Right lobe of liver (tissue), 6 donors: ENCODE data around the gene PRKAR2B. TPM values are rescaled to one million over a fixed set of nuclear protein-coding genes. Genes with fewer than 3 reads are reported as not detected.
"Not testable (repeated sequence)": the region's sequence is repeated elsewhere in the genome, so short reads cannot be mapped to it uniquely, and the experiment has no call there.

Source experiments
- ATAC-seq, 4 donors: fragments of 200-7000 bp; cut with Tn5 transposase; one replicate each; pipeline ENCODE4 v1.9.1; 2020; ENCODE audit warnings: mild to moderate bottlenecking in 4 of 4, moderate library complexity in 4 of 4
- DNase-seq, 3 donors: peaks; one replicate each; pipeline ENCODE4 v3.0.0-alpha.2; 2020
- H3K27ac ChIP-seq, 3 donors: fragments of 200-600 bp; one replicate each; pipeline ENCODE4 v1.8.0; 2022
- H3K27me3 ChIP-seq, 2 donors: fragments of 200-600 bp; one replicate each; pipeline ENCODE4 v1.8.0; 2022
- H3K36me3 ChIP-seq, 4 donors: fragments of 200-600 bp; sonication (generic) in 1 of 4; one replicate each; pipeline versions ENCODE4 v1.5.1 to v1.8.0; 2017 to 2022; ENCODE audit warnings: control low read depth in 1 of 4
- H3K4me1 ChIP-seq, 4 donors: fragments of 200-600 bp; sonication (generic) in 1 of 4; one replicate each; pipeline versions ENCODE4 v1.5.1 to v1.8.0; 2017 to 2022; ENCODE audit warnings: control low read depth in 1 of 4
- H3K4me3 ChIP-seq, 3 donors: fragments of 200-600 bp; one replicate each; pipeline ENCODE4 v1.8.0; 2022
- H3K9me3 ChIP-seq, 4 donors: fragments of 200-600 bp; sonication (generic) in 1 of 4; one replicate each; pipeline versions ENCODE4 v1.5.1 to v1.8.0; 2017 to 2022; ENCODE audit warnings: control low read depth in 1 of 4
- POLR2A ChIP-seq: fragments of 450-650 bp; IDR thresholded peaks from one replicate; pipeline ENCODE4 v1.6.1; 2017; ENCODE audit warnings: antibody characterized with exemption, mild to moderate bottlenecking
- WGBS: methylation state at CpG from one replicate; pipeline ENCODE4 v1.1.6; 2018; ENCODE audit warnings: low coverage, low lambda C conversion rate; ENCODE audit not compliant: insufficient coverage; ENCODE audit errors: missing lambda C conversion rate; 5-methylcytosine and 5-hydroxymethylcytosine counted together
- intact Hi-C, 2 donors: fragments of 100-400 bp; cut with DNase I; formaldehyde crosslinking; loops; one replicate each; pipeline versions ENCODE4 v1.11.2 to v1.14.1; 2022
- total RNA-seq, 6 experiments: library from RNA; depleted of rRNA in 2 of 6; stranded (reverse); fragments of >200 nt in 2 of 6; fragmentation: NEBNext Ultra II Directional in 3 of 6; extraction: Animal tissue kit (Norgen Biotek cat#: 25700) in 3 of 6; gene quantifications; one replicate each; pipeline versions ENCODE4 v1.1.0 to v1.2.4, GENCODE V29; 2016 to 2023
- TF ChIP-seq, protein P1 (sequence below), 4 donors: fragments of 200-600 bp in 3 of 4; fragments of 450-650 bp in 1 of 4; IDR thresholded peaks; one replicate each; pipeline versions ENCODE4 v1.5.1 to v1.8.0; 2016 to 2022; ENCODE audit warnings: antibody characterized with exemption in 4 of 4, mild to moderate bottlenecking in 2 of 4
- donor health status: DM: no; HTN: yes; CAD: no.
- donor health status: DM: no; HTN: no; CAD: no.
- donor health status: DM: no; HTN: no; CAD: no.
- donor health status: DM: no; HTN: yes; CAD: no.
- donor health status: DM: no; HTN: yes; CAD: no.

PRKAR2B gene
- total RNA-seq, 6 experiments from 2014 or later = 1.4 to 2.9 (median 1.8) TPM

DNA sequence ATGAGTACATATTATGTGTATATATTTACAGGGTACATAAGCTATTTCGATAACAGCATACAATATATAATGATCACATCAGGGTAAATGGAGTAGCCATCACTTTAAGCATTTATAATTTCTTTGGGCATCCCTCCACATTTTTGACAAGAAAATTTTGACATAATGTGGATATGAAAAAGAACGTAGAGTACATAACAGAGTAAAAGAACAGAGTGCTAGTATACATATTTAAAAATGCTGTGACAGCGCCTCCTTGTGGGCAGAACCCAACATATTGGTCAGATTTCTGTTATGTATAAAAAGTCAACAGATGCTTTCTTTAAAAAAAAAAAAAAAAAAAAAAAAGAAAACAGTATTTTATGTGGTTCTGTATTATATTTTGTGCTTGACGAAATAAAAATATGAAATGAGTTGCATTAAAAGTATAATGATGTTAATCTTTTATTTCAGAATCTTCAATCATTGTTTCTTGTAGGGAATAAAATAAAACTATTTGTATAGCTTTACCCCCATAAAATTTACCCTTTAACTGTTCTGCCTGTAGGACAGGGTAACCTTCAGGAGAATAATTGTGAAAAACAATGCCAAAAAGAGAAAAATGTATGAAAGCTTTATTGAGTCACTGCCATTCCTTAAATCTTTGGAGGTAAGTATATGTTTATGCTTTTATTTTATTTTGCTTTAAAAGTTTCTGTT lies 106.0 kb downstream of the PRKAR2B start:
- 17% methylated on average over 4 of the region's 4 CpGs for WGBS
- no peaks in the 10 kb centered on the region for H3K27me3 ChIP-seq
- no peaks in the 10 kb centered on the region for H3K36me3 ChIP-seq
- DNase-seq (peak in 2 of 3 donors; percentile 49 to 64), ATAC-seq (peak; percentile 73 to 81 (median 76))
- no peaks in the 10 kb centered on the region for H3K9me3 ChIP-seq
- TF ChIP-seq, protein P1, sequence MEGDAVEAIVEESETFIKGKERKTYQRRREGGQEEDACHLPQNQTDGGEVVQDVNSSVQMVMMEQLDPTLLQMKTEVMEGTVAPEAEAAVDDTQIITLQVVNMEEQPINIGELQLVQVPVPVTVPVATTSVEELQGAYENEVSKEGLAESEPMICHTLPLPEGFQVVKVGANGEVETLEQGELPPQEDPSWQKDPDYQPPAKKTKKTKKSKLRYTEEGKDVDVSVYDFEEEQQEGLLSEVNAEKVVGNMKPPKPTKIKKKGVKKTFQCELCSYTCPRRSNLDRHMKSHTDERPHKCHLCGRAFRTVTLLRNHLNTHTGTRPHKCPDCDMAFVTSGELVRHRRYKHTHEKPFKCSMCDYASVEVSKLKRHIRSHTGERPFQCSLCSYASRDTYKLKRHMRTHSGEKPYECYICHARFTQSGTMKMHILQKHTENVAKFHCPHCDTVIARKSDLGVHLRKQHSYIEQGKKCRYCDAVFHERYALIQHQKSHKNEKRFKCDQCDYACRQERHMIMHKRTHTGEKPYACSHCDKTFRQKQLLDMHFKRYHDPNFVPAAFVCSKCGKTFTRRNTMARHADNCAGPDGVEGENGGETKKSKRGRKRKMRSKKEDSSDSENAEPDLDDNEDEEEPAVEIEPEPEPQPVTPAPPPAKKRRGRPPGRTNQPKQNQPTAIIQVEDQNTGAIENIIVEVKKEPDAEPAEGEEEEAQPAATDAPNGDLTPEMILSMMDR (IDR thresholded peaks at IDR 0.05) = peak; percentile 55 to 77 (median 68)
- no peak for TF ChIP-seq POLR2A
- H3K4me1 ChIP-seq = peaks cover 0 to 9% (median 0%) of the 10 kb centered on the region in 4 donors
- intact Hi-C loops = loop anchor here in 1 of 2 donors (10.0 kb wide), 1 partner anchor 356 kb away; no protein-coding TSS in a partner anchor
- H3K4me3 ChIP-seq = no peak overlapping the region
- no peak overlapping the region for H3K27ac ChIP-seq

DNA sequence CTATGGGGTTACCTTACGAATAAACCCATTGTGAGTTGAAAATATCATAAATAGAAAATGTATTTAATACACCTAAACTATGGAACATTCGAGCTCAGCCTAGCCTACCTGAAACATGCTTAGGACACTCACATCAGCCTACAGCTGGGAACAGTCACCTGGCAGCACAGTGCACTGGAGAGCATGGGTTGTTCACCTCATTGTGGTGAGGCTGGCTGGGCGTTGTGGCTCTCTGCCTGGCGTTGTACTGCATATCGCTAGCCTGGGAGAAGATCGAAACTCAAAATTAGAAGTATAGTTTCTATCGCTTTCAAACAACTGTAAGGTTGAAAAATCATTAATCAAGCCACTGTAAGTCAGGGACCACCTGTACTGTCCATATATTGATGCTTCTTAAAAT lies 107.0 kb downstream of the PRKAR2B start:
- H3K4me1 ChIP-seq = peaks cover 0 to 9% (median 0%) of the 10 kb centered on the region in 4 donors
- DNase-seq (no peak), ATAC-seq (no peak)
- H3K27ac ChIP-seq = no peak overlapping the region
- no peak overlapping the region for H3K4me3 ChIP-seq
- no peaks in the 10 kb centered on the region for H3K36me3 ChIP-seq
- WGBS = 75% methylated on average over 6 of the region's 7 CpGs
- TF ChIP-seq POLR2A = no peak
- TF ChIP-seq, protein P1 (IDR thresholded peaks at IDR 0.05) = no peak
- H3K9me3 ChIP-seq = no peaks in the 10 kb centered on the region
- no peaks in the 10 kb centered on the region for H3K27me3 ChIP-seq
- intact Hi-C loops = loop anchor here in 1 of 2 donors (10.0 kb wide), 1 partner anchor 357 kb away; no protein-coding TSS in a partner anchor

DNA sequence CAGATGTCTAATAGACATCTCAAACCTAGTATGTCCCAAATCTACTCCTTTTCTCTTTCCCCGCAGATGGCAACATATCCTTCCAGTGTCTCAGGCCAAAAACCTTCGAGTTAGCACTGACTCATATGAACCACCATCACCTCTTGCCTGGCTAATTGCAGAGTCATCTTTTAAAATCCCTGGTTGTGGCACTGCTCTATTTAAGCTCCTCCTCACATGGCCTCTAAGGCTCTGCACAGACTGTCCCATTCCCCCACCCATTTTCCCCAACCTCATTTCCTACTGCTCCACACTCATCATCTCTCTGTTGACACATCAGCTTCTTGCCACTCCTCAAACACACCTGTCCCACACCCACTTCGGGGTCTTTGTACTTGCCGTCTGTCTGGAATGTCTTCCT lies 107.5 kb downstream of the PRKAR2B start:
- ATAC-seq (no peak), DNase-seq (no peak)
- TF ChIP-seq, protein P1 (IDR thresholded peaks at IDR 0.05) = no peak
- Histone ChIP-seq H3K4me3 (no peak overlapping the region), H3K27ac (no peak overlapping the region), H3K36me3 (no peaks in the 10 kb centered on the region), H3K4me1 (peaks cover 0 to 7% (median 0%) of the 10 kb centered on the region in 4 donors), H3K27me3 (no peaks in the 10 kb centered on the region), H3K9me3 (no peaks in the 10 kb centered on the region)
- intact Hi-C loops = loop anchor here in 1 of 2 donors (10.0 kb wide), 1 partner anchor 357 kb away; no protein-coding TSS in a partner anchor
- WGBS = 39% methylated on average over 4 of the region's 4 CpGs

DNA sequence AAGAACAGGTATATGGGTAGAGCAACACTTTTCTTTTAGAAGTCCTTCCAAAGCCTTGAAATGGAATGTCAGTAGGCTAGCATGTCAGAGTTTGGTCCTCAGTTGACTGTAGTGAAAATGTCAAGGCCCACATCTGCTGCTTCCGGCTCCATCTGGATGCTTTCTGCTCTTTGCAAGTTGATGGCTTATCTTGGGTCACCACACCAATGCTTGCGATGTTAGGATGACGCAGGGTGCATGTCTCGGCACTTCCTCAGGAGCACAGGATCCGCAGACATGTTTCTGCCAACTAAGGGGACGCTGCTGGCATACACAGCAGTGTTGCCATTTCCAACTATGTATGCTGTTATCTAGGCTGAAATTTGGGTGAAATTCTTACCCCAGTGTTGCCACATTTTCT lies 110.3 kb downstream of the PRKAR2B start:
- Histone ChIP-seq H3K27ac (no peak overlapping the region), H3K4me1 (no peaks in the 10 kb centered on the region), H3K9me3 (no peaks in the 10 kb centered on the region), H3K36me3 (no peaks in the 10 kb centered on the region), H3K27me3 (no peaks in the 10 kb centered on the region), H3K4me3 (no peak overlapping the region)
- DNase-seq = no peak
- TF ChIP-seq POLR2A = no peak
- TF ChIP-seq, protein P1 (IDR thresholded peaks at IDR 0.05) = no peak
- no peak for ATAC-seq
- intact Hi-C loops = loop anchor here in 1 of 2 donors (10.0 kb wide), 1 partner anchor 360 kb away; no protein-coding TSS in a partner anchor
- WGBS = 96% methylated on average over 4 of the region's 6 CpGs

DNA sequence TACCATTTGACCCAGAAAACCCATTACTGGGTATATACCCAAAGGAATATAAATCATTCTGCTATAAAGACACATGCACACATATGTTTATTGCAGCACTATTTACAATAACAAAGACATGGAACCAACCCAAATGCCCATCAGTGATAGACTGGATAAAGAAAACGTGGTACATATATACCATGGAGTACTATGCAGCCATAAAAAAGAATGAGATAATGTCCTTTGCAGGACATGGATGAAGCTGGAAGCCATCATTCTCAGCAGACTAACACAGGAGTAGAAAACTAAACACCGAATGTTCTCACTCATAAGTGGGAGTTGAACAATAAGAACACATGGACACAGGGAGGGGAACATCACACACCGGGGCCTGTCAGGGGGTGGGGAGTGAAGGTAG lies 111.2 kb downstream of the PRKAR2B start:
- H3K27me3 ChIP-seq, H3K27ac ChIP-seq, H3K4me3 ChIP-seq, ATAC-seq, H3K9me3 ChIP-seq, H3K4me1 ChIP-seq, H3K36me3 ChIP-seq, DNase-seq: not testable (repeated sequence)
- intact Hi-C loops = loop anchor here in 1 of 2 donors (10.0 kb wide), 1 partner anchor 361 kb away; no protein-coding TSS in a partner anchor
- WGBS = 75% methylated on average over 3 of the region's 3 CpGs
